Activated T-cell treated with anti-CD3 and anti-CD28 coated beads, Interleukin-2, amount 50 U/mL, for 1 hour (primary cell): Measurements from ENCODE around the gene ZNF740.

Source experiments
- DNase-seq: peaks from one replicate; pipeline ENCODE4 v3.0.0-alpha.2; 2020

The ZNF740 gene

DNA sequence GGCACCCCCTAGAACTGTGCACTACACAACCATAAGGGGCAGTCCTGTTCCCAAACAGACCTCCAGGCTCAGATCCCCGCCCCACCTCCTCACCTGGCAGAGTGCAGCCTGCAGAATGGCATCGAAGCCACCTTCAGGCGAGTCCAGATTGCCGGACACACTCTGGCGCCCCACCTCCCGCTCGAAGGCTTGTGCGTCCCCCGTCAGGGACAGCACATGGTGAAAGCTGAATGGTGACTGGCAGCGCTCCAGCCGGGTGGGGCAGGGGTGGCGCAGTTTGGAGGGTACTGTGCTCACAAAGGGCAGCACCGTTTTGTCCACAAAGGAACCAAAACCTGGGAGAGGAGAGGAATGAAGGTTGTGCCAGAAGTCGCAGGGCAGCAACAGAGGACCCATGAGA is 16.0 kb downstream of the ZNF740 start:
- peak; percentile 10 for DNase-seq

DNA sequence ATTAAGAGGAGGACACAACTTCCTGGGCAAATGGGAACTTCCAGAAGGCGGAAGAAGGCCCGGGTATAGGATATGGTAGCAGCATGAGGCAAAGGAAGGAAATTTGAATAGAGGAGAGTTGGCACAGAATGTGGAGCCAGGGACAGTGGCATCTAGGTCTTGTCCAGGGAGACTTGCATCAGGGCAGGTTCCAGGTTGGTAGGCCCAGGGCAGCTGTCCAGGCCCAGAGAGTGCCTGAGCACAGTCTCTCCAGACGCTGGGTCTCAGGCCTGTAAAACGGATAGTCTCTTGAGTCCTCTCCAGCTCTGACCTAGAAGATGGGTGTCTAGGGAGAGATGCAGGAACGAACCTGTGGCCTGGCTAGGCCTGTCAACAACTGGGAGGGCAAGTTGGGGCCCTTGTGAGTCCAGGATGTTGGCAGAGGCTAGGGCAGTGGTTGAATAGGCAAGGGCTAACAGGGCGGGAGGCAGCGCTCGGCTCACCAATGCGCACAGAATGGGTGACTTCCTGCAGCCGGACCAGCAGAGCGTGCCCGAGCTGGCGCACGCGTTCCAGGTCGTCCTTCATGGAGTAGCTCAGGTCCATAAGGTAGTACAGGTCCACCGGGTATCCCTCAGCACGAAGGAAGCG is 16.6 kb downstream of the ZNF740 start:
- peak; percentile 18 for DNase-seq

DNA sequence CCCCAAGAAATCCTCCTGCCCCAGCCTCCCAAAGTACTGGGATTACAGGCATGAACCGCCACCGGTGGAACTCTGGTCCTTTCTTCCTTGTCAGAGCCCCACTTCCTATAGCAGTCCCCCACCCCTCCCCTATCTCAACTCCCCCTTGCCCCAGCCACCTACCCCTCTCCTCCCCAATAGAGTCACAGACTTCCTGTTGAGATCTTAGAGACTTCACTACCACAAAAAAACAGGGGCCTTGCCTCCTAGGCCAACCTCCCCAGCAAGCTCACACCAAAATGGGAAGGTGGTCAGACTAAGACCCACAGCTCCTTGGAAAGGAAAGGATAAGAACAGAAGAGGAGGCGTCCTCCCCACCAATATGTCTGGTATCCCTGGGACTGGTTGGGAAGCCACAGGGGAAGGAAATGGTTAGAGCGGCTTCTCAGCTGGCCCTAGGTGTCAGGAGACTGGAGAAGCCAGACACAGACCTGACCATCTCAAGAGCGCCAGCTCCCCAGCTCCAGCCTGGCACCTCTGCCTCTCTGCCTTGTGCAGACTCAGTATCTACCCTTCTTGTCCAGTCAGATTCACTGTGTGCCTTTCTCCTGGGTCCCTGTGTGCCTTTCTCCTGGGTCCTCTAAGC is 18.1 kb downstream of the ZNF740 start:
- DNase-seq = peak; percentile 38

DNA sequence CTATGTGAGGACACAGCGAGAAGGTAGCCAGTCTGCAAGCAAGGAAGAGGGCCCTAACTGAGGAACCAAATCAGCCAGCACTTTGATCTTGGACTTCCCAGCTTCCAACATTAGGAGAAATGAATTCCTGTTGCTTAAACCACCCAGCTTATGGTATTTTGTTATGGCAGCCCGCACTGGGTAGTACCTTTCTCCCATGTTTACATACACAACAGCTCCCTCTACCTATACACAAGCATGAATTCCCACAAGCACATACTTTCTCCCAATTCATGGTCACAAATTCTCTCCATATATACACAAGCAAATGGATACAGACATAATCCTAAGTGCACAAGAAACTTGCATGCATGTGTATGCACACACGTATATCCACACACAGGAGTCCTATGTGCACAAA is 19.2 kb downstream of the ZNF740 start:
- no peak for DNase-seq

DNA sequence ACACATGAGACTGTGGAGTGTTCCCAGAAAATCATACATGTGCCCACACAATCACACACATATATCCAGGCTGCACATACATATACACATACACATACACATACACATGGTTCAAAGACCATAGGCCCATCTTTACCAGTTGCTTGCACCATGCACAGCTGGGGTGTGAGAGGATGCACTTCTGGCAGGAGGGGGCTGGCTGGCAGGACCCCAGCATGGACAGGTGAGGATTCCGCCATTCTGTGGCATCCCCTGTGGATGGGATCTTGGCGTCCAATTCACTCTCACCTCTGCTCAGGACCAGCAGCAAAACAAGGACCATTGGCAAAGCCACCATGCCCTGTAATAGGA is 19.6 kb downstream of the ZNF740 start:
- DNase-seq = peak; percentile 11

DNA sequence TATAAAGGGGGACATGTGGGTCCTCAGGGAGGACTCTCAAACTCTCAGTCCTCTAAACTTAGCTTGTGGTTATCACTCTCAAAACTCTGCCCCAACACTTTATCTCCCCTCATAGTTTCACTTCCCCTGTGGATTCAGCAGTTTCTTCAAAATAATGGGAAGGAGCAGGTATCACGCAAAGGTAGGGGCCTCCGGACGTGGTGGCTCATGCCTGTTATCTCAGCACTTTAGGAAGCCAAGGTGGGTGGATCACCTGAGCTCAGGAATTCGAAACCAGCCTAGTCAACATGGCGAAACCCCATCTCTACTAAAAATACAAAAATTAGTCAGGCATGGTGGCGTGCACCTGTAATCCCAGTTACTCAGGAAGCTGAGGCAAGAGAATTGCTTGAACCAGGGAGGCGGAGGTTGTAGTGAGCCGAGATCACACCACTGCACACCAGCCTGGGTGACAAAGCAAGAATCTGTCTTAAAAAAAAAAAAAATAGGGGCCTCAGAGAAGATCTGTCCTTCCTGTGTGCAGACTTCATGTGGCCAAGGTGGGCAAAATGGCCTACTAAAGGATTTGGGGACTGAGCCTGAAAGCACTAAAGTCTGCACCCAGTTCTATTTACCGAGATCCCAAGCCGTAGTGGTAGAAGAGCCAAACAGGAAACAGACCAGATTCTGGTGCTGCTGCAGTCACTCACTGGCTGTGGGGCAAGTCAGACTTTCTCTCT is 20.1 kb downstream of the ZNF740 start:
- DNase-seq = peak; percentile 30

DNA sequence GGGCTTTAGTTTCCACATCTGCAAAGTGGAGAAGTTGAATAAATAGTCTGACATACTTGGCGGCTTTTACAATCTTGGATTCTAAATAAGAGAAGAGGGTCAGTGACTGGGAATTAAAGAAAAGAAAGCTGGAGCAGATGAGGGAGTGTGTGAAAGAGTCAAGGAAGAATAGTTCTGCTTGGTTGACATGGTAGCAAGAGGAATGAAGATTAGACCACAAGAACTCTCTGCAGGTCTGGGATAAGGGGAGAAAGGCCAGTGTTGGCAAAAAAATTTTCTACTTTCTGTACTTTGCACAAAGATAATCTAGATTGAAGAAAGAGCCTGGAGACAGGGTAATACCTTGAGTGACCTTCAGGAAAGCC is 20.6 kb downstream of the ZNF740 start:
- DNase-seq = no peak

DNA sequence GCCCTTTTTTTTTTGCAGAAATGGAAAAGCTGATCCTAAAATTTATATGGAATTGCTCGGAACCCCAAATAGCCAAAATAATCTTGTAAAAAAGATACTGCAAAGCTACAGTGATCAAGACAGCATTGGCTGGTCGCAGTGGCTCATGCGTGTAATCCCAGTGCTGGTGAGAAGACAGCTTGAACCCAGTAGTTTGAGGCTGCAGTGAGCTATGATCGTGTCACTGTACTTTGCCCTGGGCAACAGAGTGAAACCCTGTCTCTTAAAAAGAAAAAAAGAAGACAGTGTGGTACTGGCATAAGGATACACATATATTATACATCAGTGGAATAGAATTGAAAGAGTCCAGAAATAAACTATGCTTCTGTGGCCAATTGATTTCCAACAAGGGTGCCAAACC is 21.1 kb downstream of the ZNF740 start:
- DNase-seq = peak; percentile 7

DNA sequence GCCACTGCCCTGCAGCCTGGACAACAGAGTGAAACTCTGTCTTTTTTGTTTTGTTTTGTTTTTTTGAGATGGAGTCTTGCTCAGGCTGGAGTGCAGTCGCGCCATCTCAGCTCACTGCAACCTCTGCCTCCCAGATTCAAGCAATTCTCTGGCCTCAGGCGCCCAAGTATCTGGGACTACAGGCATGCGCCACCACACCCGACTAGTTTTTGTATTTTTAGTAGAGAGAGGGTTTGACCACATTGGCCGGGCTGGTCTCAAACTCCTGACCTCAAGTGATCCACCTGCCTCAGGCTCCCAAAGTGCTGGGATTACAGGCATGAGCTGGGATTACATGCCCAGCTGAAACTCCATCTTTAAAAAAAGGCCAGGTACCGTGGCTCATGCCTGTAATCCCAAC is 21.8 kb downstream of the ZNF740 start:
- DNase-seq = peak; percentile 11

DNA sequence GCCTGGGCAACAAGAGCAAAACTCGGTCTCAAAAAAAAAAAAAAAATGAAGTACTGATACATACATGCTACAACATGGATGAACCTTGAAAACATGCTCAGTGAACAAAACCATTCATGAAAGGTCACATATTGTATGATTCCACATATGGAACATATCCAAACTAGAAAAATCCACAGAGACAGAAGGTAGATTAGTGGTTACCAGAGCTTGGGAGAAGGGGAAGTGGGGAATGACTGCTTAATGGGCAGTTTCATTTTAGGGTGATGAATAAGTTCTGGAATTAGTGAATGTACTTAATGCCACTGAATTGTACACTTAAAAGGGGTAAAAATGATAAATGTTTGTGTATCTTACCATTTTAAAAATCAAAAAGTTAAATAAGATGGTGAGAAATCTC is 23.8 kb downstream of the ZNF740 start:
- no peak for DNase-seq

DNA sequence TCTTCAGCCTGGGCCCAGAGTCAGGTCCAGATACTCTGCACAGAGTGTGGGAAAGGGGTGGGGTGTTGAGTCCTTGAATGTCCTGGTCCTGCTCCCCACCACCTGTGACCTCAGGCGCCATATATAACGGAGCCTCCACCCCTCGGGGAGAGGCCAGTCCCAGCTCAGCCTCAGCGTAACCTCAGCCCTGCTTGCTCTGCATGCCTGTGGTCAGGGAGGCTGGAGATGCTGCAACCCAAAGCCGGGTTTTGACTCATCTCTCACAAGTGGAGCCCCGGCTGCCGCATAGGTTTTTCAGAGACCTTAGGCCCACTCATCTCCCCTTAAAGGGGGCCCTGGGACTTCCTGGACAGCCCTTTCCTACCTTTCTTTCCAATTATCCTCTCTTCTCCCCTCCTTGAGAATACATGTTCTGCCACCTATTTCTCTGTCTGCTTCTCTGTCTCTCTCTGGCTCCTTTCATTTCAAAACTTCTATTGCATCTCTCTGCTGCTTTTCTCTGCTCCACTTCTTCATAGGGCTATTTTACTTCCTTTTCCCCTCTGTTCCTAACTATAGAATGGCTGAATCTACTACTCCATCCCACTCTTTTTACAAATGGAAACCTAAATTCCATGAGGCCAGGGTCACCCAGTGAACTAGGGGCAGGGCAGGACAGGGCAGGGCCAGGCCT is 25.4 kb downstream of the ZNF740 start:
- peak; percentile 61 for DNase-seq

DNA sequence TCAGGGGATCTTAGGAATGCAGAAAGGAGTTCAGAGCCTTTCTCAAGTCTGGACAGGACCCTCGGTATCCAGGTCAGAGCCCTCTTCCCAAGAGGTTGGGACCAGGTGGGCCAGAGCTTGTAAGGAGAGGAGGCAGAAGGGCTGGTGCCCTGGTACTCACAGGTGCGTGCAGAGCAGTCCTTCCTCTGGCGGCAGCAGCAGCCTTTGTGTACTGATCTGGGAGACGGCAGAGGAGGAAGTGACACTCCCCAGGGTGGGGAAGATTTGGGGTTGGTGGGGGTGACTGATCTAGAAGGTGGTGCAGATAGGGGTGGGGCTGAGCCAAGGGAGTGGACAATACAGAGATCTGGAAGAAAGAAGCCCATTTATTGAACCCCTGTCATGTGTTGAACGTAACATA is 26.5 kb downstream of the ZNF740 start, which contains the start of gene ITGB7:
Gene ITGB7 (minus strand): TSS at position 210 of the 400 bp plus-strand sequence. CDS start 6,808 bp downstream, outside the sequence.
- DNase-seq = peak; percentile 71

DNA sequence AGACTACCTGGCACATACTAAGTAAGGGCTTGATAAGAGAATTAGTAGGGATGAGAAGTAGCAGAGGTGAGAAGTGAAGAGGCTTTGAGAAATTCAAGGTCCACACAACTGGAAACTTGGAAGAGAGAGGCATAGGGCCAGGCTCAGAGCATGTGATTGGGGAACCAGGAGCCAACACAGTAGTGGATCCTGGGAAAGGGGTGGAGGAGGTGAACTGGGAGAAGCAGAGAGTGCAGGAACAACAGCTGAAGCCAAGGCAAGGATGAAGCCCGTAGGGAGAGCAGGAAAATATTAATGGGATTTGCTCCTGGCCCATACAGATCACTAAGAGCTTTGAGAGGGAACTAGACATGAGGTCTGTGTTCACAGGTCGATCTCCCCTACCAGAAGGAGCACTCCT is 27.9 kb downstream of the ZNF740 start:
- no peak for DNase-seq

DNA sequence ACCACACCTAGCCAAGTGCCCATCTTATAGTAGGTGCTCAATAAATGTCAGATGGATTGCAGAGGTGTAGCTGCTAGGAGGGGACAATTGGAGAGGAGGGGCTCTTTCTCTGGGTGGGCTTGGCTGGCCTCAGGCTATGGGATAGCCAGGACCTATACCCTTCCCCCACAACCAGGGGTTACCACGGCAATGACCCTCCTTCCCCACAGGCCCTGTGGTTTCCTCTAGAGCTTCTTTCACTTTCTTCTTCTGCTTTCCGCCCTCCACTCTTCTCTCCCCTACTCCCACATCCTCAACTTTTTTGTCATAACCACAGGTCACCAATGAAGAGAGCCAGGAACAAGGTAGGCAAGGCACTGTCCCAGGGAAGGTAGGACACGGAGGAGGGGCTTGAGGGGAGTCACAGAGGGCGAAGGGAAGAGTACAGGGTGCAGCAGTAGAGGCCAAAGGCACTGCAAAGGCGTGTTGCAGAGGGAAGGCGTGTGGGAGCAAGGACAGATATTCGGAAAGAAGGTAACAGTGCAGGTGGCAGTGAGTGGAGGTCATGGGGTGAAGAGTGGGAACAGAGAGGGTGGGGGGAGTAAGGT is 28.4 kb downstream of the ZNF740 start:
- DNase-seq = no peak

DNA sequence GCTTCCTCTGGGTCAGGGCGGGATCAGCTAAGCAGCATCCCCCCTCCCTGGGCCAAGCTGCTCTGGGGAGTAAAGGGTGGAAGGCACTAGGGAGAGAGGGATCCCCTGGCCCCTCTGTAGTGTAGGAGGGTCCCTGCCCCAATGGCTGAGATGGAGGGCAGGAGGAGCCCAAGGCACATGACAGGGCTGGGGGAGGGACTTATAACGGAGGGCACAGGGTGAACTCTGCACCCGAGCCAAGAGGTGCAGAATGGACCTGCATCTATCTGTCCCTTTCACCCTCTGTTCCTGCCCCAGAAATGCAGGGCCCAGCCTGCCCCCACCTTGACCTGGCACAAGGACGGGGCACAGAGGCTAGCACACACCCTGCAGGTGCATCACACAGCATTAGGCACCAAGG is 30.3 kb downstream of the ZNF740 start:
- DNase-seq = no peak

DNA sequence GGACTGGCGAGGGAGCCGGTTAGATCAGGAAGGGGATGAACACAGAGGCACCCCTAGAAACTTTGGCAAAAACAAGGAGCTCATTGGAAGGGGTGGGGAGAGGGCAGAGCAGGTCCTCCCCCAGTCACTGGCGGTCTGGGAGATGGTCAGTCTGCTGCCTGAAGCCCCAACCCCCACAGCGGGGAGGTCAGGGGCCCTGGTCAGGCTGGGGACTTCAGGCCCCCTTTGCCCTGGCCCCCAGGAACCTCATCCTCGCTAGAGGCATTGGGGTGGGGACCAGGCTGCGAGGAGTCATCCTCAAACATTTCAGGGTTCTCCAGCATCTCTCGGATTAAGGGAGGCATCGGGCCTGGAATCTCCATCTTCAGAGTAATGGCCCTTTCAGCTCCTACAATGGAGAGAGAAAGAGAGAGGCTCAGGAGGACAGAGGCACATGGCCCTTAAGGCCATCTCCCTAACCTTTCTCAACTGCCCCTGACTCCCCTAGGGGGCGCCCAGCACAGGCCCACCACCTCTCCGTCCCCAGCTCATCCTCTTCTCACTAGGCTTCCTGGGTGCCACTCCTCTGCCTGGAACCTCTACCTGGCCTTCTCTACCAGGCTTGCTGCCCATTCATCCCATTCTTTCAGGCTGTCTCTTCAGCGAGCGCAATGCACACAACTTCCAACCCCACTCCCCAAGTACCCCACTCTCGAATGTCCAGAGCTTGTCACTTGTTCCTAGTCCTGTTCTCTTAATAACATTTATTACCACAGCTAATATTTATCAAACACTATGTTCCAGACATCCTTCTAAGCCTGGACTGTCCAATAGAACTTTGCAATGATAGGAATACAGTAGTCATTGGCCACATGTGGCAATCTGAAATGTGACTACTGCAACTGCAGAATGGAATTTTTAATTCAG is 31.2 kb downstream of the ZNF740 start:
- no peak for DNase-seq

DNA sequence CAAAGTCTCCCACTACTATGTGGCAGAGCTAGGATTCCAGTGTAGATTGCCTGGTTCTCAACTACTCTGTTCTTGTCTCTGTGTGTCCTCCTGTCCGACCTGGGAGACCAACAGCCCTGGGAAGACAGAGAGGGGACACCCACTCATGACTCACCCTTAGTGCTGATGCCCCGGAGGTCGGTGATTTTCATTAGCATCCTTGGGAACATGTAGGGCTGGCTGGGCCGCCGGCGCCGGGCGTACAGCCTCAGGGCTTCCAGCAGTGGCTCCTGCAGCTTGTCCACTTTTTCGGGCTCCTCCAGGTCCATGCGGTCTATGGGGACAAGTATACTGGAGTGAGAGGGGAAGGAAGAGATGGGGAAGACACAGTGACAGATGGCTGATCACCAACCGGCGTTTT is 32.4 kb downstream of the ZNF740 start:
- DNase-seq = no peak

DNA sequence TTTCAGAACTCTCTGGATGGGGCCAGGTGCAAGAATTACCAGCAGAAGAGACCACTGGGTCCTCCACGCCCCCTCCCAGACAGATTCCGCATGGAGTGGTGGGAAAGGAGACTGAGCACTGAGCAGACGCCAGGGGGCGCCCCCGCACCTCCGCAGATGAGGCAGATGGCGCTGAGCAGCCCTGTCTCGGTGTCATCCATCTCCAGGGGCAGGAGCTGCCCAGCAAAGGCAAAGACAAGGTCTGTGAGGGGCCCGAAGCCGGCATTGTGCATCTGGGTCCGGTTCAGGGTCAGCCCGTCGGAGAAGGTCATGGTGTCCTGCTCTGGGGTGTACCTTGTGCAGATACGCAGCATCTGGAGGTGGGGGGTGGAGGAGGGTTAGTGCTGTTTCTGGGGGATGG is 32.8 kb downstream of the ZNF740 start:
- peak; percentile 86 for DNase-seq

DNA sequence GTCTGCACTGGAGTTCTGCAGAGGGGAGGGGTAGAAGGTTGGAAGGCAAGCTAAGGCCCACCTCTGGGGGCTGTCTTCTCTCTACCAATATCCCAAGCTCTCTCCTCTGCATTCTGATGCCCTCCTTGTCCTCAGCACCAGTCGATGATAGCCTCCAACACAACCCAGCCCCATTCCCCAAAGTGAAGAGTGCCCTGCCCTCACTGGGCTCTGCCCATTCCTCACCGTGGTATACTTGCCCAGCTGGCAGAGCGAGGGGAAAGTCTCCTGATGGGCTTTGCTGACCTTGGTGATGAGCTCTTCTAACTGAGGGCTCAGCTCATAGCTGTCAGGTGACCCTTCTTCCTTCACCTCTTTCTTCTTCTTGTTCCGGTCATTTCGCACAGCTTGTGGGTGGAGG is 33.7 kb downstream of the ZNF740 start:
- no peak for DNase-seq

DNA sequence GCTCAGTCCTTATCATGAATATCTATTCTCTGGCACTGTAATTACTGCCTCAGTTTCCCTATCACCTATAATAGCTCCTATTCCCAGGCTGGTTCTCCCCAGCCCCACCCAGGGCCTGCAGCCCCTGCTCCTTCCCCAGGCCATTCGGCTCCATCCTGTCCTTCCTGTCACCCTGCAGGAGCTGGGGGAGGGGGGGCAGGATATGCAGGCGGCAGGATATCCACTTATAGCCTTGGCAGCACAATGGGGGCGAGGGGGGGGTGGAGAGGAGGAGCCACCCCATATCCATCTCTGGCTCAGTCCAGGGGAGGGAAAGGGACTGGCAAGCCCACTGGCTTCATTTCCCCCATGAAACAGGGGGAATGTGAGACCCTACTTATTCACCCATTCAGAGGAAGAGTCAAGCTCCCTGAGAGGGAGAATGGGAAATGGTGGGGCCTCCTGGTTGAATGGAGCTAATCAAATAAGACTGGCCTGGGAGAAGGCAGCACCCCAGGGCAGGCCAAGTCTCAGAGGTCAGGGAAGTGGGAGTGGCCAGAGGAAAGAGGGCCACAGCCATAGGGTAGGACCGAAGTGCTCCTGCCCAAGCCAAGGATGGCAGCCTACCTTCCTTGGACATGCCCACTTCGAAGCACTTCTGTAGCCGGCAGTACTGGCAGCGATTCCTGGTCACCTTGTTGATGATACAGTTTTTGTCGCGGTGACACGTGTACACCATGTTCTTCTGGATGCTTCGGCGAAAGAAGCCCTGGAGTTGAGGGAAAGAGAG is 34.3 kb downstream of the ZNF740 start:
- DNase-seq = no peak

DNA sequence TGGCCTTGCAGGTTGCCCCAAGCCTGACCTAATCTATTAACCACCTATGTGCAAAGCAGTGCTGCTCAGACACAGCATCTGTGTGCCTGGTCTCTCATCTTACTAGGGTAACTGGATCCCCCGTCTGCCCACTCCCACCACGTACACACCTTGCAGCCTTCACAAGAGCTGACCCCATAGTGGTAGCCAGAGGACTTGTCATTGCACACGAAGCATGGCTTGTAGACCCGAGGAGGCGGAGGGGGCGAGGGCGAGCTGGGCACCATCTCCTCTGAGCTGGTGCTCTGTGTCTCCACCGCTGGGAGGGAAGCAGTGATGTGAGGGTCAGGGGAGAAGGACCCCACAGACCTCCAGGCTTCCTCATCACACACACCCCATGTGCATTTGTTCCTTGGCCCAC is 35.0 kb downstream of the ZNF740 start:
- no peak for DNase-seq
